ENCODE results near the gene SIN3B.

SIN3B gene

DNA sequence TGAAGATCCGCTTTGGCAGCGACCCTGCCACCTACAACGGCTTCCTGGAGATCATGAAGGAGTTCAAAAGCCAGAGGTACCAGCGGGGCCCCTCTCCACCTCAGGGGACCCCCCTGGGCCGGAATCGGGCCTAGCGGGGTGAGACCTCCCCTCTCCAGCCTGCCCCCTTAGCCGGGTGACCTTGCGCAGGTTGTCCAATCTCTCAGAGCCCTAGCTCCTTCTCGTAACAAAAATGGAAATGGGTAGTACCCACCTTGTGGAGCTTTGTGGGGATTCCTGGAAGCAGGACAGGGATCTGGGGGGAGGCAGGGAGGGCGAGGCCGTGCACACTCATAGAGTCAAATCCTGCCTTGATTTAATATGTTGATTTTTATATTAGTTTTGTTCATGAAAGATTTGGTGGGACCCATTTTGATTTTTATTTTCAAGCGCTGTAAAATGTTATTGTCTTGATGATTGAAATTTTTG, 658 bp downstream of the SIN3B start:
- no peak for DNase-seq

- no peak for DNase-seq
Measured at GRCh38 chr19:16830679-16831078, 1.5 kb downstream of the SIN3B start.

DNA sequence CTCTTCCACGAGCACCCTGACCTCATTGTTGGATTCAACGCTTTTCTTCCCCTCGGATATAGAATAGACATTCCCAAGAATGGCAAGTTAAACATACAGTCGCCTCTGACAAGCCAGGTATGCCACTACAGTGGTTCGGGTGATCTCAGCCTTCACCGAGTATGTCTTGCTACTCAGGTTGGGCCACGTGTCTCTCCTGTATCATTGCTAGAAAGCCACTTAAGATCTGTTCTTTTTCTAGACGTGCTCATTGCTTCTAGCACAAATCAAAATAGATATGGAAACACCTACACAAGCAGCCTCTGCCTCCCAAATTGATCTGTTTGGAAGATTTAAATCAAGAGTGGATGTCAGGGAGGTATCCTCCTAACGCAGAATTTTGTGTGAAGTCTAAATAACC, 2.3 kb downstream of the SIN3B start:
- no peak for DNase-seq

- no peak for DNase-seq
Measured at GRCh38 chr19:16834747-16835146, 5.5 kb downstream of the SIN3B start.

DNA sequence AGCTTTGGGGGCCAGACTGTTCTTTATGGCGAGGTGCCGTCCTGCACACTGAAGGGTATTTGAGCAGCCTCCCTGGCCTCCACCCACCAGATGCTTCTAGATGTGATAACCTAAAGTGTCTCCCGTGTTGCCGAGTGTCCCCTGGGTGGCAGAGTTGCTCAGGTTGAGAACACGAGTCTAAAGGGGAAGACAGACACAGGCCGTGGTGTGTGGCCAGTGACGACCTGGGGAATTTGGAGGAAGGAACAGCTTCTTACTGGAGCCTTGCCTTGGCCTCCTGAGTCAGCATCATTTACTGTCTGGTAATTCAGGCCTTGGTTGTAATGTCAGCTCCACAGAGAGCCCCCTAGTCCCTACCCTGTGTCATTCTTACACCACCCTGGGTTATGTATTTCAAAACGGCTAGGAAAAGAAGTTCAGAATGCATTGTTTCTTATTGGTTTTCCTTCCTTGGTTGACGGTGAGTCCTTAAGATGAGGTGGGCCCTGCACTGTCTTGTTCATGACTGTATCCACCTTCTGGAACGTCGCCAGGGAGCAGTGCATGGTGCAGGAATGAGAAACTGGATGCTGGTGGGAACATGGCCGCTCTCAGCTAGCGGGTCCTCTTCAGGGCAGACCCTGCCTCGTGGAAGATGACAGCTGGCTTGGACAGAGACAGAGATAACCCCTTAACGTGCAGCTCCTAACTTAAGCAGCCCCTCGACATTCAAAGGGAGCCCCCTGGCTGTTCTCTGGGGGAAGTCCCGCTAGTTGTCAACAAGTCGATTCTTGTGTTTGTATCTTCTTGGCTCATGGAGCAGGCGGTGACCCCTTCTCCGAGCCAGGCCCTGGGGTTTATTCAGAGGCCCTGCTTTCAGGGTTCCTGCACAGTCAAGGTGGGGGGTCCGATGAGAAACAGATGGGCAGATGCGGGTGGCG, 7.2 kb downstream of the SIN3B start:
- no peak for DNase-seq

DNA sequence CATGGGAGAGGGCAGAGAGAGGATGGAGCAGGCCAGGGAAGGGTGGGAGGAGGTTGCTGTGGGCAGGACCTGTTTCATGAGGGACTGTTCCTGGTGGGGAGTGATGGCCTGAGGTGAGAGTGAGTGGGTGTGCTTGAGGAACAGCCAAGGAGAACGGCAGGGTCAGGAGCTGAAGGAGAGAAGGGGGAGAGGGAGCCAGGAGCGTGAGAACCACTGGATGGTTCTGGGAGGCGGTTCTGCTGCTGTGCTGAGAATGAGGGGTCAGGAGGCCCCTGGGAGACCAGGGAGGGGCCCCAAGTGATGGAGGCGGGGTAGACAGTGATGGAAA, 7.8 kb downstream of the SIN3B start:
- no peak for DNase-seq

DNA sequence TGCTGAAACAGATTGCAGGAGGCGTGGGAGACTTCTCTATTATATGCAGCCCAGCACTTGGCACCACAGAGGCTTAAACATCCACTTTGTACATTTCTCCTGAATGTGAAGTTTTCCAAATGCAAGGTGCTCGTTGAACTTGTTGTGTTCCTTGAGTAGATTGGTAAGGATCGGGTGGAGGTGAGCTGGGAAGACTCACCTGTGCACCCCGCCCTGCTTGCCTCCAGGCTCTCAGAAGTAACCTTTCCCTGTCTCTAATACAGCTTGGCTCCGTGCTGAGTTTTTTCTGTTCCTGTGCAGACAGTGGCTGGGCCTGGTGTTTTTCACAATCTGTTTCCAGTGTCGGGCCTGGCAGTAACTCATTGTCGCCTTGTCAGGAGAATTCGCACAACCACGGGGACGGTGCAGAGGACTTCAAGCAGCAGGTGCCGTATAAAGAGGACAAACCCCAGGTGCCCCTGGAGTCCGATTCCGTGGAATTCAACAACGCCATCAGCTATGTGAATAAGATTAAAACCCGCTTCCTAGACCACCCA, 12.3 kb downstream of the SIN3B start:
- DNase-seq: no peak

DNA sequence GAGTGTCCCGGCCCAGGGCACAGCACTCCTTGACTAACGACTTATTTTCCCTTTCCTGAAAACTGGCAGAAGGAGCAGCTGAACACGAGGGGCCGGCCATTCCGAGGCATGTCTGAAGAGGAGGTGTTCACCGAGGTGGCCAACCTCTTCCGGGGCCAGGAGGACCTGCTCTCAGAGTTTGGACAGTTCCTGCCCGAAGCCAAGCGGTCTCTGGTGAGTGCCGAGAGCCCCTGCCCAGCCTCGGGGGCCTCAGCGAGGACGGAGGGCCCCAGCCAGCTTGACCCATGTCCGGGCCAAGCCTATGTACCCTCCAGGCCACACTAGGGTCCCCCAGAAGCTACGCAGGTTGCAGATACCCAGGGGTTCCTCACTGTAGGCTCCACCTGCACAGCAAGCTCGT, 17.7 kb downstream of the SIN3B start:
- DNase-seq: no peak

GRCh38 chr19:16847430-16847829, 18.2 kb downstream of the SIN3B start:
- no peak for DNase-seq

DNA sequence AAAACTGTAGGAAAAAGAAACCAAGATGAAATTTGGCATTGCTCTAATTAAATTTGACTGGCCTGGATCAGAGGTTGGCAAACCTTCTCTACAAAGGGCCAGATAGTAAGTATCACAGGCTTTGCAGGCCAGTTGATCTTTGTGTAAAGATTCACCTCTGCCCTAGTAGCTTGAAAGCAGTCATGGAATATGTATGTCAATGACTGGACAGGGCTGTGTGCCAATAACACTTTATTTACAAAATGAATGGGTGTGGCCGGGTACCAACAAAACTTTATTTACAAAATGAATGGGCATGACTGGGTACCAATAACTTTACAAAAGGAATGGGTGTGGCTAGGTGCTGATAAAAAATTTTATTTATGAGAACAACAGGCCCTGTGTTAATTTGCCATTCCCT, 20.0 kb downstream of the SIN3B start:
- no peak for DNase-seq

GRCh38 chr19:16850133-16850532, 20.9 kb downstream of the SIN3B start:
- no peak for DNase-seq

- DNase-seq: no peak
Measured at GRCh38 chr19:16851031-16851712, 22.0 kb downstream of the SIN3B start.

- DNase-seq: no peak
Measured at GRCh38 chr19:16853066-16853465, 23.9 kb downstream of the SIN3B start.

DNA sequence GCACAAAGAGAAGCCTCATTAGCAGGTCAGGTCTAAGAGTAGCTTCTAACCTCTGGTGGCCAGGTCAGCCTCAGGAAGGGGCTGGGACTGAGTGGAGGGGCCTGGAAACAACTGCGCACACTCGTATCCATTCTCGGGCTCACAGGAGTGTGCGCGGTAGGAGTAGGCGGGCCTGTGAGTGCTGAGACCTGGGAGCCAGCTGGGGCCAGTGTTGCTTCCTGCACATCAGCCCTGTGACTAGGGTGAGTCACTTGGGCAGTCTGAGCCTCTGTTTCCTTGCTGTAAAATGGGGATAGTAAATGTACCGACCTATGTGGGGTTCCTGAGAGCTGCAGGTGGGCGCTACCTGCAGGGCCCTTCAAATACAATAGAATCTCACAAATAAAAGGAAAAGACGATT, 26.9 kb downstream of the SIN3B start:
- no peak for DNase-seq

DNA sequence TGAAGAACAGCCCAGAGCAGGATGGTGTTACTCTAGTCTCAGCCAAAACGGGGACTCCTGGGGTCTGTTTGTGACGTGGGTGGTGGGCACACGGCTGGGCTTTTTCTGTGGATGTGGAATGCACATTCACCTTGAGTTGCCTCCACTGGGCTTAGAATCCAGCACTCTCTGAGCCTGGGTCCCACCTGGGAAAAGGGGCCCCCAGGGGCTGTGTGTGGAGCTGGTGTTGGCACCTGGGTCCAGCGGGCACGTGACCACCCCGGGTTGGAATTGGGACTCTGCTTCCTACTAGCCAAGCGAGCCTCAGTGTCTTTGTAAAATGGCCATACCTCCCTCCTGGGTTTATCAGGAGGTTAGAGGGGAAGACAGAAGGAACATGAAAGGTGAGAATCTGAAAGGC, 30.4 kb downstream of the SIN3B start:
- DNase-seq: no peak

DNA sequence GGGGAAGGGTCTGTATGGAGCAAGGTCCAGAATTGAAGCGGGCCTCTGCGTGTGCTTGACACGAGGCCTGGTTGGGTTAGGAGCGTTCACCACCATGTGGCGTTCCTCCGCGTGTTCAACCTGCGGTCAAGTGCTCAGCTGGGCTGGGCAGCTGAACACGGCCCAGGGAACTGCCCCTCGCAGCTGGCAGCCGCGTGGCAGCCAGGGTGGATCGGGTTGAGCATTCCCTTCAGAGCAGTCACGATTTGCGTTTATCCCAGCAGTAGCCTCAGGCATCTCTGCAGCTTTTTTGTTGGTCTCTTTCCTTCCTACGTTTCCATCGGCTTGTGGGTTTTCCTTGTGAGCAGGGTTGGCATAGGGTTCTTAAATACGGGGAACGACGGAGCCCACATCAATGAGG, 30.9 kb downstream of the SIN3B start:
- DNase-seq: no peak

DNA sequence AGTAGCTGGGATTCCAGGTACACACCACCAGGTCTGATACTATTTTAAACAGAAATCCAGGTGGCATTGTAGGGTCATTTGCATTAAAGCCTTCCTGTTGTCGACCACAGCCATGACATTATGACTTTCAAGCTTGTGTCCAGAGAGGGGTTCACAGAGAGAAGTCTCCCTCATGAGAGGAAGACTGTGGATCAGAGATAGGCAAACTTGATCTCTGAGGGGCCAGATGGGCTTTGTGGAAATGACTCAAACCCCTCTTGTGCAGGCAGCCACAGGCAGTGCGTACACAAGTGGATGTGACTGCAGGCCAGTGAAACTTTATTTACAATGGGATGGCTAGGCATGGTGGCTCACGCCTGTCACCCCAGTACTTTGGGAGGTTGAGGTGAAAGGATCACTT, 31.8 kb downstream of the SIN3B start:
- no peak for DNase-seq

DNA sequence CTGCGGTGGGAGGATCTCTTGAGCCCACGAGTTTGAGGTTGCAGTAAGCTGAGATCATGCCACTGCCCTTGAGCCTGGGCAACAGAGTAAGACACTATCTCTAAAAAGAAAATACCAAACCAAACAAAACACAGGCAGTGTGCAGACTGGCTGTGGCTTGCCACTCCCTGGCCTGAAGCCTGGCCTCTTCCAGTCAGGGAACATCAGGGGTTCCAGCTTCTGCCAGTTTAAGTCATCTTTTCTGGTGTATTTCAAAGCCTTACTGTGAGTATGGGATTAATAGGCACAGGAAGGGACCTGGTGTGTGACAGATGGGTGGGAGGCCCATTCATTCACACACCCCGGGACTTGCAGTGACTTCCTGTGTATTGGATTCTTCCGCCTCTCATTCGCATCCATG, 32.6 kb downstream of the SIN3B start:
- no peak for DNase-seq

GRCh38 chr19:16862826-16863415, 33.7 kb downstream of the SIN3B start:
- no peak for DNase-seq

DNA sequence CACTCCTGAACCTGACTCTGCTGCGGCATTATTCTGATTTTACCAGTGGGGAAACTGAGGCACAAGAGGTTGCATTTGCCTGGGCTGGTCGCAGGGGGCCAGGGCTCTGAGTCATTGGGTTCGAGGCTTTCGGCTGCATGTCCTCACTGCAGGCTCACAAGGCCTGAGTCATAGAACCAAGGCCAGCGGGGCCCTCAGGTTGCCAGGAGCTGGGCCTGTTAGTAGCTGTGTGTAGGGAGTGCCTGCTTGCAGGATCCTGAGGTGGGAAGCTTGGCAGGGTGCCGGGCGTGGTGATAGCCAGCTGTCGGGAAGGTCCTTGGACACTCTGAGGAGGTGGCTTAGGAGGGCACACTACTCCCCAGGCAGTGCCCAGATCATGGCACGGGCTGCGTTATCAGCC, 38.0 kb downstream of the SIN3B start:
- no peak for DNase-seq

DNA sequence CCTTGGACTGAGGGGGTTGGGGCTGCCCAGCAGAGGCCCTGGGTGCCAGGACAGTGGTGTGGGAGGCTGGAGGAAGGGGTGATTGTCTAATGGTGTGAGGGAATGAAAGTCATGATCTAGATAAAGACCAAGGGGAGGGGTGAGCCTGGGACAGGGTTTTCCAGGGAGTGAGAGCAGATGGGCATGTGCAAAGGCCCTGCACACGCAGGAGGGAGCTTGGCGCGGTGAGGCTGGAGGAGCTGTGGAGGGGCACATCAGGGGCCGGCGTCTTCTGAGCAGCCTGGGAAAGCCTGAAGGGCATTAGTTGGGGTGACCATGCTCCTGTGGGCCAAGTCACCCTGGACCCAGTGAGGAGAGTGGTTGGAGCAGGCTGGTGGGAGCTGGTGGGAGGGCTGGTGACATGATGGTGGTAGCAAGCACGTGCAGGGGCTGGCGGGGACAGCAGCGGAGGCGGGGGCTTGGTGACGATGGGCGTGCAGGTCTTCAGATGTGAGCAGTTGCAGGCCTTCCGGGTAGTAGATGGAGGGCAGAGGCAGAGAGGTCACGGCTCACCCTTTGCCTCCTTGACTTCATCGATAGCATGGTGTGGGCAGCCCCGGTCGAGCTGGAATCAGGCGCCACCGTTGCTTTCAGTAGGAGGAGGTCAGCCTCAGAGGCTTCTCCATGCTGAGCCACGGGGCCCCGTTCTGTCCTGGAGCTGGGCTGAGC, 39.4 kb downstream of the SIN3B start:
- no peak for DNase-seq

DNA sequence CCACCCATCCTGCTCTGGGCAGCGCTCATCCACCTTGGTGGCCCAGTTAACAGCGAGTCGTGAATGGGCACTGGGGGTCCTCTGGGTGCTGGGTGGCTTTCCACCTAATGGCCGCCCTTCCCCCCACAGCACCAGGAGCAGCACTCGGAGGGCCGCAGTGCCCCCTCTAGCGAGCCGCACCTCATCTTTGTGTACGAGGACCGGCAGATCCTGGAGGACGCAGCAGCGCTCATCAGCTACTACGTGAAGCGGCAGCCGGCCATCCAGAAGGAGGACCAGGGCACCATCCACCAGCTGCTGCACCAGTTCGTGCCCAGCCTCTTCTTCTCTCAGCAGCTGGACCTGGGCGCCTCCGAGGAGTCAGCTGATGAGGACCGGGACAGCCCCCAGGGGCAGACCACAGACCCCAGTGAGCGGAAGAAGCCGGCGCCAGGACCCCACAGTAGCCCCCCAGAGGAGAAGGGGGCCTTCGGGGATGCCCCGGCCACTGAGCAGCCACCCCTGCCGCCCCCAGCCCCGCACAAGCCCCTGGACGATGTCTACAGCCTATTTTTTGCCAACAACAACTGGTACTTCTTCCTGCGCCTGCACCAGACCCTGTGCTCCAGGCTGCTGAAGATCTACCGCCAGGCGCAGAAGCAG, 40.3 kb downstream of the SIN3B start:
- no peak for DNase-seq

- DNase-seq: no peak
Measured at GRCh38 chr19:16871871-16872270, 42.7 kb downstream of the SIN3B start.
